GM06990 (cell line): Measurements from ENCODE around the gene AGPAT1.

Experiments used
- DNase-seq: peaks from one replicate; pipeline ENCODE4 v3.0.0-alpha.2; 2011; ENCODE audit not compliant: insufficient read length; ENCODE audit errors: extremely low read depth
- H3K27me3 ChIP-seq: replicated peaks from 2 replicates; pipeline ENCODE4 v1.6.0; 2011; ENCODE audit warnings: low read length; ENCODE audit not compliant: control insufficient read depth, insufficient read depth
- H3K36me3 ChIP-seq: 2 replicates; pipeline ENCODE4 v1.5.1; 2011; ENCODE audit warnings: low read length; ENCODE audit not compliant: control insufficient read depth, insufficient read depth
- H3K4me3 ChIP-seq: replicated peaks from 2 replicates; pipeline ENCODE4 v1.5.1; 2011; ENCODE audit warnings: low read depth, mild to moderate bottlenecking, control low read depth, low read length
- CTCF ChIP-seq: IDR thresholded peaks from 2 replicates; pipeline ENCODE4 v1.5.1; 2011; ENCODE audit warnings: low read length, control low read depth, mild to moderate bottlenecking, inconsistent platforms; ENCODE audit not compliant: insufficient read depth, poor library complexity, severe bottlenecking

AGPAT1 gene

GRCh38 chr6:32168807-32169591, 6.9 kb downstream of the AGPAT1 start:
- peaks cover 19% of the 10 kb centered on the region for H3K36me3 ChIP-seq

GRCh38 chr6:32168350-32168749, 7.5 kb downstream of the AGPAT1 start:
- Histone ChIP-seq H3K27me3 (no peaks in the 10 kb centered on the region), H3K36me3 (peaks cover 19% of the 10 kb centered on the region), H3K4me3 (no peak overlapping the region)
- no peak for DNase-seq
- no peak for TF ChIP-seq CTCF

More at GRCh38 chr6:32168807-32169591, 6.9 kb downstream of the AGPAT1 start:
- Histone ChIP-seq H3K4me3 (no peak overlapping the region), H3K27me3 (no peaks in the 10 kb centered on the region)
- no peak for DNase-seq
- TF ChIP-seq CTCF: no peak

GRCh38 chr6:32167761-32168262, 8.1 kb downstream of the AGPAT1 start:
- no peak for DNase-seq
- no peaks in the 10 kb centered on the region for H3K27me3 ChIP-seq
- H3K4me3 ChIP-seq: no peak overlapping the region
- no peak for TF ChIP-seq CTCF
- peaks cover 19% of the 10 kb centered on the region for H3K36me3 ChIP-seq

- no peak for TF ChIP-seq CTCF
- H3K4me3 ChIP-seq: no peak overlapping the region
- peaks cover 19% of the 10 kb centered on the region for H3K36me3 ChIP-seq
- DNase-seq: no peak
- no peaks in the 10 kb centered on the region for H3K27me3 ChIP-seq
Measured at GRCh38 chr6:32167154-32167760, 8.6 kb downstream of the AGPAT1 start.

GRCh38 chr6:32166411-32167061, 9.3 kb downstream of the AGPAT1 start:
- Histone ChIP-seq H3K27me3 (no peaks in the 10 kb centered on the region), H3K36me3 (peaks cover 19% of the 10 kb centered on the region), H3K4me3 (no peak overlapping the region)
- DNase-seq: no peak
- TF ChIP-seq CTCF: no peak
